ENCODE data around the gene ARAP2.
A peak's percentile ranks its signal among the peaks of the same experiment; 100 is the strongest.

The ARAP2 gene

DNA sequence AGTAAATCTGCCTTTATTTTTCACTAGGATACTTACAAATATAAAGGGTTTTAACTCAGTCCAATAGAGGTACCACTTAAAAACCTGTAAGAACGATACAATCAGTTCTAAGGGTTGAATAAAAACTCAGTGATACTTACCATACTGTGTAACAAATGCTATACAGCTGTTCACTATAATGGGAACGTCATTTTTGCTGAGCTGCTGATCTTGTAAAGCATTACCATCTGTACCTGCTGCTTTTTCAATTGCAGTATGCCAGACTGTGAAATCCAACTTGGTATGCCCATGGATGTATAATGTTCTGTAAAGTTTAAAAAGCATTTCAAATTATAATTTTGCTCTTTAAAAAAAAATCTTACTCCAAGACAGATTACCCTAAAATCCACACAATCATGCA, 111.2 kb downstream of the ARAP2 start:
- TF ChIP-seq POLR2A (IDR thresholded peaks at IDR 0.05; ENCODE audit: low read depth, low read length) = no peak
- TF ChIP-seq TAF1 (IDR thresholded peaks at IDR 0.05; ENCODE audit: borderline replicate concordance, low read depth, low read length) = no peak
- no peak for TF ChIP-seq POLR2AphosphoS5 (IDR thresholded peaks at IDR 0.05; ENCODE audit: low read depth, low read length)
- DNase-seq (ENCODE audit: insufficient read length) = no peak
- FAIRE-seq = peak; percentile 73

DNA sequence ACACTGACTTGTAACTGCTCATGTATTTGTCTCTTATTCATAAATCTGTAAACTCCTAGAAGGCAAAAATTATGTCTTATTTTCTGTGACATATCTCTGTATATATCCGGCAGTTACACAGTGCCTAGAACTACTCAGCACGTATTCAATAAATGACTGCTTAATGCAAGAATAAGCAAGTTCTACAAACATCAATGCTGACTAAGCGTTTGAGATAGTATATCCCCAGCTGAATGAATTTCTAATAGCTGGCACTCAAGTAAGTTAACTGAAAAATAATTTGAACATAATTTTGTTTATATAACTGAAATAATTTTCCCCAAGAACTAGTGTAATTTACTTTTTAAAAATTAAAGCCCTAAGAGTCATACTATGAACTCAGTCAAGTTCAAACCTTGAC, 113.7 kb downstream of the ARAP2 start:
- TF ChIP-seq POLR2A (IDR thresholded peaks at IDR 0.05; ENCODE audit: low read depth, low read length) (no peak), POLR2AphosphoS5 (IDR thresholded peaks at IDR 0.05; ENCODE audit: low read depth, low read length) (no peak), TAF1 (IDR thresholded peaks at IDR 0.05; ENCODE audit: borderline replicate concordance, low read depth, low read length) (no peak)
- DNase-seq (ENCODE audit: insufficient read length) (no peak), FAIRE-seq (no peak)

DNA sequence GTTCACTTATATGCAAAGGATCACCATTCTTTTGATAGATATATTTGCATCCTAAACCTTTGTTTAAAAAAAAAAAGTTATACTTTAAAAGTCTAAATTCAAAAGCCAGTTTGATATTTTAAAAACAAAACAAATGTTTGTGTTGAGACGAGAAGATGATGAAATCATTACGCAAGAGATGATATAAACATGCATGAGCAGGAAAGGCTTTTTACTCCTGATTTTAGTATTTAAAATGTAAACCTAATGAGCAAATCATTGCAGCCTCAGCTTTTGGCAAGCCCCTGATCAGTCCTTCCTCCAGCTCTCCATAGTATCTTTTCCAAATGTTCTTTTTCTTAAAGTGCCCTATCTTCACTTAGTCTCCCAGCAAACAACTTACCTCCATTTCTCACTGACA, 115.6 kb downstream of the ARAP2 start:
- TF ChIP-seq POLR2A (IDR thresholded peaks at IDR 0.05; ENCODE audit: low read depth, low read length) (no peak), POLR2AphosphoS5 (IDR thresholded peaks at IDR 0.05; ENCODE audit: low read depth, low read length) (no peak)
- FAIRE-seq = no peak
- DNase-seq (ENCODE audit: insufficient read length) = no peak

DNA sequence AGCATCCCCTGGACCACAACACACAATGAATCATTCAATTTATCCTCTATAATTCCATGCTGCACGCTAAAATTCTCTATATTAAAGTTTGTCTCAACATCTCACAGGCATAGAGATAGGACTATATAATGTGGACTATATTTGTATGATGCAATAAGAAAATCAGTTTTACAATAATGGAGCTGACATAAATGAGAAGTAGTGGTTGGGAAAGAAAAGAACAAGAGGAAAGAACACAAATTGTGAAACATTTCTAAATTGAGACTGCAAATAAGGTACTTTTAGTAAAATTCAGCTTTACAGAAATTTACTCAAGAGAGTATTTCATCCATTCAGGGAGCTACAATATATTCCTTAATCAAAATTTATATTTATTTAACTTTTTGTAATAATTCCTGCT, 120.4 kb downstream of the ARAP2 start:
- TF ChIP-seq POLR2A (IDR thresholded peaks at IDR 0.05; ENCODE audit: low read depth, low read length) (no peak), TAF1 (IDR thresholded peaks at IDR 0.05; ENCODE audit: borderline replicate concordance, low read depth, low read length) (no peak), POLR2AphosphoS5 (IDR thresholded peaks at IDR 0.05; ENCODE audit: low read depth, low read length) (no peak)

DNA sequence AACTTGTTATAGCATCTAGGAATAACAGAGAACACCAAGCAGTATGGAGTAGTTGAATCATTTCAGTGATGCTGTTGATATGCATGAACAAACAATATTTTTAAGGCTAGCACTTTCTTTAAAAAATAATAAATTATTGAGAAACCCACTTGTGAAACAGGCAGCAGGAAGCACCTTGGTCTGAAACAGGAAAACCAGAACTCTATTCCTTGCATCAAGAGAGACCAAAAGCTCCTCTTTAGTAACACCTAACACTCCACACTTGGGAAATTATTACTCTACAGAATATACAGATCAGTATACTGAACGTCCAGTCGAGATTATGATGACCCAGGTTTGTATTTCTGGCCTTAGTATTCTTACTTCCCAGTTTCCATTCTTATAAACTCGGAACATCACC, 129.0 kb downstream of the ARAP2 start:
- TF ChIP-seq POLR2AphosphoS5 (IDR thresholded peaks at IDR 0.05; ENCODE audit: low read depth, low read length) = no peak
- no peak for TF ChIP-seq TAF1 (IDR thresholded peaks at IDR 0.05; ENCODE audit: borderline replicate concordance, low read depth, low read length)
- no peak for TF ChIP-seq POLR2A (IDR thresholded peaks at IDR 0.05; ENCODE audit: low read depth, low read length)
- DNase-seq (ENCODE audit: insufficient read length) = no peak
- no peak for FAIRE-seq

More for the DNA sequence above, 120.4 kb downstream of the ARAP2 start:
- FAIRE-seq = peak; percentile 61
- DNase-seq (ENCODE audit: insufficient read length) = no peak

DNA sequence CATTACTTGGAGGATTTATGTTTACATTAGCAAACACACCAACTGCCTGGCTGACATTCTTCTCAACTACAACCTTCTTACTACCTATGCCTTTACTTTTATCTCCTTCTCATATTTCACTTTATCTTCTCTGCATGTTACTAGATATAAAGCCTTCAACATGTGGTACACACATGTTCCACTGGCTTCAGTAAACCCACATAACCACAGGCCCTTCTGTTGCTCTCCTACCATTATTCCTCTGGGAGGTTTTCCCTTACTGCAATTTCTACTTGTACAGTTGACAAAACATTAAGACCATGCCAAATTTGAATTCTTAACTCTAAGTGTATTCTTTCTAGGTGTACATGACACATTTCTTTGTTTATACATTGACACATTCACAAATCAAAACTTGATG, 133.1 kb downstream of the ARAP2 start:
- TF ChIP-seq POLR2A (IDR thresholded peaks at IDR 0.05; ENCODE audit: low read depth, low read length) = no peak
- TF ChIP-seq POLR2AphosphoS5 (IDR thresholded peaks at IDR 0.05; ENCODE audit: low read depth, low read length) = no peak
- TF ChIP-seq TAF1 (IDR thresholded peaks at IDR 0.05; ENCODE audit: borderline replicate concordance, low read depth, low read length) = no peak
- DNase-seq (ENCODE audit: insufficient read length) = no peak
- FAIRE-seq = no peak

DNA sequence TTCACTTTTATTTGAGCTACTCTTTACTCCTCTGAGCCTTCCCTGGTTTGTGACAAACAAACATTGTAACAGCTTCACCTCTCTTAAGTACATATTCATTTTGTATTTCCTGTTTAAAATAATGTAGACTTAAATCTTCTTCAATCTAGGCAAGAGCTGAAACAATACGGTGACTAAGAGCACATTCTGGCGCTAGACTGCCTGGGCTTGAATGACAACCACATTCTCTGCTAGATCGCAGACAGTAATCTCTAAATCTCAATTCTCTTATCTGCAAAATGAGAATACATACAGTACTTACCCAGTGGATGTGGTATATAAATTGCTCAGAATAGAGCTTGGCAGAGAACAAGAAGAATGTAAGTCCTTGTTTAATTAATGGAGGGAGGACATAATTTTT, 144.8 kb downstream of the ARAP2 start:
- no peak for FAIRE-seq
- no peak for DNase-seq (ENCODE audit: insufficient read length)
- TF ChIP-seq TAF1 (IDR thresholded peaks at IDR 0.05; ENCODE audit: borderline replicate concordance, low read depth, low read length) (no peak), POLR2AphosphoS5 (IDR thresholded peaks at IDR 0.05; ENCODE audit: low read depth, low read length) (no peak), POLR2A (IDR thresholded peaks at IDR 0.05; ENCODE audit: low read depth, low read length) (no peak)

DNA sequence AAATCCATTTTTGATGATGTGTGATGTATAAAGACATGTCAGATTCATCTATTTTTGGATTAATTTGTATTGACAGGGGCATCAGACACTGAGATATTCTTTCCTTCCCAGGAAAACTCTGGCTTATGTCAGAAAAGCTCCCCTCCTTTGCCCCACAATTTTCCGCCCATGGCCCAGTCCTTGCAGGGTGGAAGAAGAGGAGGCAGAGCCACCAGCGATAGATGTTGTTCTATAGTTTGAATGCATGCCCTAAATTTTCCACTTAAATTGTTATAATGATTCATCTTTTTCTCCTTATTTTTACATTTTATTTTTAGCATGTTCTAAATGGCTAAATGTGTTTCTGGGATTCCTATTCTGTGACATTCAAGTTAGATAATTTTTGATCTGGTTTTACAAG, 149.3 kb downstream of the ARAP2 start:
- DNase-seq (ENCODE audit: insufficient read length) = no peak
- FAIRE-seq = no peak
- no peak for TF ChIP-seq TAF1 (IDR thresholded peaks at IDR 0.05; ENCODE audit: borderline replicate concordance, low read depth, low read length)
- TF ChIP-seq POLR2AphosphoS5 (IDR thresholded peaks at IDR 0.05; ENCODE audit: low read depth, low read length) = no peak
- no peak for TF ChIP-seq POLR2A (IDR thresholded peaks at IDR 0.05; ENCODE audit: low read depth, low read length)

DNA sequence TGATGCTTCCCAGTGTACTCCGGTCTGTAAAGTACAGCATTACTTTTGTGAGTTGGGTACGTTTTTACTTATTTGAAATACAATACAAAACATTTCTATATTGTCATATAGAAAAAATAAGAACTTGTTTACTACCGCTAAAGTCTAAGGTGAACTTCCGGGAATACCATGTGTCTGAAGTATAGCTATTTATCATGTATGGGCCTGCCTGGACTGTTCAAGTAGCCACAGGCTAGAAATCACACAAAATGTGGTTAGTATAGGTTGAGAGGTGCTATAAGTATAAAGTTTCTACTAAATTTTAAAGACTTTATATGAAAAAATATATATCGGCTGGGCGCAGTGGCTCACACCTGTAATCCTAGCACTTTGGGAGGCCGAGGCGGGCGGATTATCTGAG, 152.3 kb downstream of the ARAP2 start:
- DNase-seq (ENCODE audit: insufficient read length) (no peak), FAIRE-seq (no peak)
- TF ChIP-seq POLR2A (IDR thresholded peaks at IDR 0.05; ENCODE audit: low read depth, low read length) = no peak
- TF ChIP-seq TAF1 (IDR thresholded peaks at IDR 0.05; ENCODE audit: borderline replicate concordance, low read depth, low read length) = no peak
- no peak for TF ChIP-seq POLR2AphosphoS5 (IDR thresholded peaks at IDR 0.05; ENCODE audit: low read depth, low read length)

DNA sequence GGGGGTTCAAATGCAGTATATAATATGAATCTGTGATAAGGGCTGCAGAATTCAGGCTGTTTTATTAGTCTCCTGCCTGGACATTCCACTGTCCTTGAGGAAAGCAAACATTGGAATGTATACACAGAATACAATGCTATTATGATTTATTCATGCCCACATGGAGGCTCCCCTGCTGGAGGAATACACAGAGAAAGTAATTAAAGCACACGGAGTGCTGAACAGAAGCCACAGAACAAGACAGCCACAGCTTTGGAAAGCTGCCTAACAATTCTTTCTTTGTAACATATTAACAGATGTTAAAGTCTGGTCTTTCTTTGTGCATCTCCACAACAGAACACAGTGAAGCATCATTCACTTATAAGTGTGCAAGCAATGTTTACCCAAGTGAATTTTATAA, 155.8 kb downstream of the ARAP2 start:
- TF ChIP-seq POLR2A (IDR thresholded peaks at IDR 0.05; ENCODE audit: low read depth, low read length) = no peak
- no peak for TF ChIP-seq TAF1 (IDR thresholded peaks at IDR 0.05; ENCODE audit: borderline replicate concordance, low read depth, low read length)
- no peak for TF ChIP-seq POLR2AphosphoS5 (IDR thresholded peaks at IDR 0.05; ENCODE audit: low read depth, low read length)
- FAIRE-seq = no peak
- DNase-seq (ENCODE audit: insufficient read length) = no peak

DNA sequence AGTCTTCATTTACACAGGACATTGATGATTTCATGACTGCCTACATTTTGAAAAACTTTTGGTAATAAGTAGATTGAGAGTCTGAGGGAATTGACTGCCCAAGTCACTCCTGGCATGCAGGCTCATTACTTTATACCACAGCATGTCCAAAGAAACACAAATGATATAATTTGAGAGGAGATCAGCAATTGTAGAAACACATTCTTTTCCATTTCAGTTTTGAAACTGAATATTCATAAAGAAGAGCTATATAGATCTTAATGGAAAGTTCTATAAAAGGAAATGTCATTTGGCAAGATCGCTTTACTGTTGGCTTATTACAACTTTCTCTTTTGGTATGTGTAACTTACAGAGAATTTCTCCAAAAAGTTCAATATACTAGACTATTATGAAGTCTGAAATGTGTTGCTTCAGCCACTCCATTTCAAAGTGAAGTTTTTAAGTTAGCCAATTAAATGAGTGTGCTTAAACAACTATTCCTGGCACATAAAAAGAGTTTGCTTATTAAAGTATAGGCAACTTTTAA, 158.0 kb downstream of the ARAP2 start:
- FAIRE-seq (no peak), DNase-seq (ENCODE audit: insufficient read length) (no peak)
- TF ChIP-seq TAF1 (IDR thresholded peaks at IDR 0.05; ENCODE audit: borderline replicate concordance, low read depth, low read length) (no peak), POLR2AphosphoS5 (IDR thresholded peaks at IDR 0.05; ENCODE audit: low read depth, low read length) (no peak), POLR2A (IDR thresholded peaks at IDR 0.05; ENCODE audit: low read depth, low read length) (no peak)

DNA sequence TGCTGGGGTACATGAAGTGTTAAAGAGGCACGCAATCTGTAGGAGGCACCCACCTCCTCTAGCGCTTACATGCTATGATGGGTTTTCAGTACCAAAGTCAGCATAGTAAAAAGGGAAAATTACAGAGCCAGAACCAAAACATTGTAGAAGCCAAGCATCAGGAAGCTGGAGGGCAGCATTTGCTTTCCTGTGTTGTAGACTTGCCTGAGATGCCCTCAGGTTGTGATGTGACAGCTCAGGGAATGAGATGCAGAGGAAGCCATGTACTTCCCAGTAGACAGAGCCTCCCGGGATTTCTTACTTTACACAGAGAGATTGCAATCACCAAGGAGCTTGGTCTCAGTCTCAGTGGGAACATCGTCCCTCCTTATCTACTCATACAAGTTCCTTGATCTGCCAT, 161.5 kb downstream of the ARAP2 start:
- DNase-seq (ENCODE audit: insufficient read length) (no peak), FAIRE-seq (peak; percentile 9)
- TF ChIP-seq POLR2A (IDR thresholded peaks at IDR 0.05; ENCODE audit: low read depth, low read length) = no peak
- no peak for TF ChIP-seq TAF1 (IDR thresholded peaks at IDR 0.05; ENCODE audit: borderline replicate concordance, low read depth, low read length)
- no peak for TF ChIP-seq POLR2AphosphoS5 (IDR thresholded peaks at IDR 0.05; ENCODE audit: low read depth, low read length)

DNA sequence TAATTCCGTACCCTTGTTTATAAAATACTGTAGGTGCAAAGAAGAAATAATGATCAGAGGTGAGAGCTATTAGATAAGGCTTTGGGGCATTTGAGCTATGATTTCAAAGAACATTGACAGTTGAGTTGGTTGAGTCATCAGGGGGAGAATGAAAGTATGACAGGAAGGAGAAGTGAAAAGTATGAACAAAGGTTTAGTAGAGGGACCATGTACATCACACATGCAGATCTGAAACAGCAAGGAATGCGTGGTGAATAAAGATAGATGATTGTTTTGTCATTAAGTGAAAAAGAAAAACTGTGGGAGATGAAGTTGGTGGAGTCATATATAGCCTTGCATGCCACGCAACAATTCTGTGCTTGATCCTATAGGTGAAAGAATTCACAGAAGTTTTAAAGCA, 163.1 kb downstream of the ARAP2 start:
- TF ChIP-seq POLR2A (IDR thresholded peaks at IDR 0.05; ENCODE audit: low read depth, low read length) (no peak), POLR2AphosphoS5 (IDR thresholded peaks at IDR 0.05; ENCODE audit: low read depth, low read length) (no peak), TAF1 (IDR thresholded peaks at IDR 0.05; ENCODE audit: borderline replicate concordance, low read depth, low read length) (no peak)
- FAIRE-seq (peak; percentile 93), DNase-seq (ENCODE audit: insufficient read length) (no peak)
